Activated CD8-positive, alpha-beta memory T cell treated with anti-CD3 and anti-CD28 coated beads, Interleukin-2, amount 50 U/mL, for 1 hour (primary cell): ENCODE data around the gene ERLIN1.

ENCODE experiments used
- DNase-seq: peaks from one replicate; pipeline ENCODE4 v3.0.0-alpha.2; 2020; ENCODE audit errors: extremely low read depth

ERLIN1 gene

GRCh38 chr10:100185364-100186252 lies at the start of gene ERLIN1:
ERLIN1 (minus strand) TSS chr10:100186029; CDS start chr10:100185626, 403 bp downstream.
- peak; percentile 68 for DNase-seq

- no peak for DNase-seq
These were observed 46.3 kb upstream of the ERLIN1 start for GRCh38 chr10:100232101-100232500.

- no peak for DNase-seq
These were observed 44.1 kb upstream of the ERLIN1 start for GRCh38 chr10:100229819-100230422.

- DNase-seq: no peak
These were observed 38.0 kb upstream of the ERLIN1 start for GRCh38 chr10:100223879-100224278.

- DNase-seq: no peak
These were observed 36.7 kb upstream of the ERLIN1 start for GRCh38 chr10:100222529-100222928.

- no peak for DNase-seq
These were observed 30.2 kb upstream of the ERLIN1 start for GRCh38 chr10:100216006-100216405.

- DNase-seq: no peak
These were observed 23.5 kb upstream of the ERLIN1 start for GRCh38 chr10:100209303-100209702.

- no peak for DNase-seq
These were observed 22.4 kb upstream of the ERLIN1 start for GRCh38 chr10:100208276-100208675.

GRCh38 chr10:100204370-100204769 lies 18.5 kb upstream of the ERLIN1 start:
- no peak for DNase-seq

GRCh38 chr10:100201549-100201948 lies 15.7 kb upstream of the ERLIN1 start:
- DNase-seq: no peak

- DNase-seq: no peak
These were observed 8.9 kb upstream of the ERLIN1 start for GRCh38 chr10:100194711-100195110.

GRCh38 chr10:100192350-100192749 lies 6.5 kb upstream of the ERLIN1 start:
- no peak for DNase-seq

GRCh38 chr10:100186253-100187212 lies 704 bp upstream of the ERLIN1 start:
- no peak for DNase-seq

- no peak for DNase-seq
These were observed 989 bp downstream of the ERLIN1 start for GRCh38 chr10:100184840-100185239.

GRCh38 chr10:100184426-100184825 lies 1.4 kb downstream of the ERLIN1 start:
- DNase-seq: no peak

GRCh38 chr10:100183481-100183880 lies 2.3 kb downstream of the ERLIN1 start:
- DNase-seq: no peak

GRCh38 chr10:100182908-100183307 lies 2.9 kb downstream of the ERLIN1 start:
- no peak for DNase-seq

- no peak for DNase-seq
These were observed 3.5 kb downstream of the ERLIN1 start for GRCh38 chr10:100182281-100182680.

- DNase-seq: no peak
These were observed 10.0 kb downstream of the ERLIN1 start for GRCh38 chr10:100175875-100176274.

GRCh38 chr10:100174699-100175677 lies 10.8 kb downstream of the ERLIN1 start:
- DNase-seq: no peak

- no peak for DNase-seq
These were observed 12.8 kb downstream of the ERLIN1 start for GRCh38 chr10:100173035-100173434.
